Neural progenitor cell (in vitro differentiated cells): ENCODE data around the gene ERI2.

Experiments
- EZH2 ChIP-seq: fragments of 200-600 bp; sonication (generic); IDR thresholded peaks from 2 replicates; pipeline ENCODE4 v1.6.1; 2017; ENCODE audit warnings: antibody characterized with exemption, mild to moderate bottlenecking, moderate library complexity
- TF ChIP-seq, protein P1 (sequence below): fragments of 200-600 bp; sonication (generic); IDR thresholded peaks from 2 replicates; pipeline ENCODE4 v1.5.1; 2017; ENCODE audit warnings: antibody characterized with exemption, mild to moderate bottlenecking

DNA sequence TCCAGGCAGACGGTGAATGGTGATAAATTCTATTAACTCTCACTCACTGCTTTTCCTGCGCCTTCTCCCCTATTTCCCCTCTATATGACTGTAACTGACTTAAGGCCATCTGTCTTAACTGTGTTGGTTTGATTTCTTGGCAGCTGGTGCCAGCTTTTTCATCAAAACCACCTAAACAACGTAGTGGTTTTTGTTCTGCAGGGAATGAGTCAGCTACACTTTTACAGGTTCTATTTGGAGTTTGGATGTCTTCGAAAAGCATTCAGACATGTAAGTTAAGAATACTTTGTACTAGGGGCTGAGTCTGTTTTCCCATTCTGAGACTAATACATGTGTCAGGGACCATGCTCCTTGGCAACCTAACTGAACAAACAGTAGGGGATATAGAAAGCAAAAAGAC, 8.5 kb upstream of the ERI2 start:
- TF ChIP-seq, protein P1, sequence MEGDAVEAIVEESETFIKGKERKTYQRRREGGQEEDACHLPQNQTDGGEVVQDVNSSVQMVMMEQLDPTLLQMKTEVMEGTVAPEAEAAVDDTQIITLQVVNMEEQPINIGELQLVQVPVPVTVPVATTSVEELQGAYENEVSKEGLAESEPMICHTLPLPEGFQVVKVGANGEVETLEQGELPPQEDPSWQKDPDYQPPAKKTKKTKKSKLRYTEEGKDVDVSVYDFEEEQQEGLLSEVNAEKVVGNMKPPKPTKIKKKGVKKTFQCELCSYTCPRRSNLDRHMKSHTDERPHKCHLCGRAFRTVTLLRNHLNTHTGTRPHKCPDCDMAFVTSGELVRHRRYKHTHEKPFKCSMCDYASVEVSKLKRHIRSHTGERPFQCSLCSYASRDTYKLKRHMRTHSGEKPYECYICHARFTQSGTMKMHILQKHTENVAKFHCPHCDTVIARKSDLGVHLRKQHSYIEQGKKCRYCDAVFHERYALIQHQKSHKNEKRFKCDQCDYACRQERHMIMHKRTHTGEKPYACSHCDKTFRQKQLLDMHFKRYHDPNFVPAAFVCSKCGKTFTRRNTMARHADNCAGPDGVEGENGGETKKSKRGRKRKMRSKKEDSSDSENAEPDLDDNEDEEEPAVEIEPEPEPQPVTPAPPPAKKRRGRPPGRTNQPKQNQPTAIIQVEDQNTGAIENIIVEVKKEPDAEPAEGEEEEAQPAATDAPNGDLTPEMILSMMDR = no peak
- TF ChIP-seq EZH2 = no peak
